Hematopoietic multipotent progenitor cell treated with erythropoietin and hydrocortisone succinate and interleukin-3 and kit ligand, for 6 days (in vitro differentiated cells): ENCODE data around the gene SNAP47.

Source experiments
- DNase-seq: peaks from one replicate; pipeline ENCODE4 v3.0.0-alpha.2; 2015

SNAP47 gene

DNA sequence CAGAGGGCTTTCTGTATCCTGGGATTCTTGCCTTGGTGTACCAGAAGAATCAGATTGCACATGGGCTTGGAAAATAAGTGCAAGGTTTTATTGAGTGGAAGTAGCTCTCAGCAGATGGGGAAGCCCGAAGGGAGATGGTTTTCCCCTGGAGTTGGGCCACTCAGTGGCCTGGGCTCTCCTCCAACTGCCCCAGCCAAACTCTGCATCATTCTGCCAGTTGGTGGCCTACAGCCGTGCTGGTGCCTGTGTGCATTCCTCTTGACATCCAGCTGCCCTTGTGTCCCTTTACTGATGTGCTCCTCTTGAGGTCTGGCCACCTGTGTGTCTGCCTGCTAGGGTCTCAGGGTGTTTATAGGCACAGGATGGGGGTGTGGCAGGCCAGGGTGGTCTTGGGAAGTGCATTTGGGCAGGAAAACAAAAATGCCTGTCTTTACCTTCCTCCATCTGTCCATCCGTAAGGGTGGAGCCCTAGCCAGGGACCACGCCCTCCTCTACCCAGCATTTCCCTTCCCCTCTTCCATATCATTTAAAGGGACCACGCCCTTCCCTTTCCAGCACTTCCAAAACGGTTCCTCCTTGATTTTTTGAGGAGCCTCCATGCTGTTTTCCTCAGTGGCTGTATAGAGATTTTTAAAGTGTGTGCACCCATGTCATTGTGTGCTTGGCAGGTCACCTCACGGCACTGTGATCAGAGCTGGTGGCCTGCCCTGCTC lies 18.9 kb downstream of the SNAP47 start:
- no peak for DNase-seq

DNA sequence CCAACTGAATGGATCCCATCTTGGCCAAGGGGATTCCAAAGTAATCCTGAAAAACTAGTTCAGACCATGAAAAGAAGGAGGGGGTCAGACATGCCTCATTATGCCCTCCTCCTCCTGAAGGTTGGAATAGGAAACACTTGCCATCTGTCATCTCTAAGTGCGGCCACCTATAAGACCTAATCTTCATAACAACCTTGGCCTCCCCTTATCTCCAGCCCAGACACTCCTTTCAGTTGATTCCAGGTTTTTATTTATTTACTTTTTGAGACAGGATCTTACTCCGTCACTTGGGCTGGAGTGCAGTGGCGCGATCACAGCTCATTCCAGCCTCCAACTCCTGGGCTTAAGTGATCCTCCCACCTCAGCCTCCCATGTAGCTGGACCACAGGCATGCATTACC lies 19.7 kb downstream of the SNAP47 start:
- no peak for DNase-seq

- DNase-seq, result no peak
These were observed 21.1 kb downstream of the SNAP47 start for GRCh38 chr1:227756172-227756959.

GRCh38 chr1:227757781-227758180 lies 22.5 kb downstream of the SNAP47 start:
- no peak for DNase-seq

DNA sequence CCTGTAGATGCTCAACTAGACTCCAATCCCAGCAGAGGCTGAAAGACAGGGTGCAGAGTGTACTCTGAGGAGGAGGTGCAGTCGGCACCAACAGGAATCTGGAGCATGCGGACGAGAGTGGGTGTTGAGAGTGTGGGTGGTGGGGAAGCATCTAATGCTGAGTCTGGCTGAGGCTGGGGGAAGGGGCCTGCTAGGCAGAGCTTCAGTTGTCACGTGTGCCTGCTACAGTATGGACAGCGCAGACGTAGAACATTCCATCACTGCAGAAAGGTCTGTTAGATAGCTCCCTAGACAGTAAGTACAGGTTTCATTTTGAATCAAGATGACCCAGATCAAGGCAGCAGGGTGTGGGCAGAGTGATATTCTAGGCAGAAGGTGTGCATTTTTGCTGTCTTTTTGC lies 23.1 kb downstream of the SNAP47 start:
- DNase-seq, result no peak

DNA sequence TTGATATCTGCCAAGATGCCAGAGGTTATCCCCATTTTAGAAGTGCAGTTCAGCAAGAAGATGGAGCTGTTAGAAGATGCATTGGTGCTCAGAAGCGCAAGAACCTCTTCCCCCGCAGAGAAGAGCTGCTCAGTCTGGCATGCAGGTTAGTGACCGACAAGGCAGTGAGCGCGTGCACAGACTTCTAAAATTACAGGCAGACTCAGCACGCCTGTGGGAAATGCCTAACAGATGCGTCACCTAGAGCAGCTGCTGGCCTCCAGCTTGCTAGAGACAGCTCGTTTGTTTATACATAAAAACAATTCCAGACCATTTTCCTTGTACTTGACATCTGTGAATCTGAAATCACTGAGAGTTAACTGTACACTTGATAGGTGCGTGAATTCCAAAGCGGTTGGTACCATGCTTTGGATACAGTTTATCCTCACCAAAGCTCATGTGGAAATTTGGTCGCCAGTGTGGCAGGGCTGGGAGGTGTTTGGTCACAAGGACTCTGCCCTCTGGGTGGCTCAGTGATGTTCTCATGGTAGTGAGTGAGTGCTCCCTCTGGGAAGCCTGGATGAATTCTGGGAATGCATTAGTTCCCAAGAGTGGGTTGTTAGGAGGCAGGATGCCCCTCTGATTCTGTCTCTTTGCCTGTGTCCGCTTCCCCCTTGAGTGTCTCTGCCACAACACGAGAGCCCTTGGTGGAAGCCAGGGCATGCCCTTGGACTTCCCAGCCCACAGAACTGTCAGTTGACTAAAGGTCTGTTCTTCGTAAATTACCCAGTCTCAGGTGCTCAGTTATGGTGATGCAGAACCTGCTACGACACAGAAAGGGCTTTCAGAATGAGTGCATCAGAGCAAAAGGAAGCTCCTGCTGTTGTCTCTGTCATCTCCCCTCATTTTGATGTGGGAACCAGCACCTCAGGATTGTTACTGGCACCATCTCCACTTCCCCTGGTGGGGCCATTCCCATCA lies 24.4 kb downstream of the SNAP47 start:
- DNase-seq, result no peak

- DNase-seq, result no peak
These were observed 25.1 kb downstream of the SNAP47 start for GRCh38 chr1:227760377-227760776.

DNA sequence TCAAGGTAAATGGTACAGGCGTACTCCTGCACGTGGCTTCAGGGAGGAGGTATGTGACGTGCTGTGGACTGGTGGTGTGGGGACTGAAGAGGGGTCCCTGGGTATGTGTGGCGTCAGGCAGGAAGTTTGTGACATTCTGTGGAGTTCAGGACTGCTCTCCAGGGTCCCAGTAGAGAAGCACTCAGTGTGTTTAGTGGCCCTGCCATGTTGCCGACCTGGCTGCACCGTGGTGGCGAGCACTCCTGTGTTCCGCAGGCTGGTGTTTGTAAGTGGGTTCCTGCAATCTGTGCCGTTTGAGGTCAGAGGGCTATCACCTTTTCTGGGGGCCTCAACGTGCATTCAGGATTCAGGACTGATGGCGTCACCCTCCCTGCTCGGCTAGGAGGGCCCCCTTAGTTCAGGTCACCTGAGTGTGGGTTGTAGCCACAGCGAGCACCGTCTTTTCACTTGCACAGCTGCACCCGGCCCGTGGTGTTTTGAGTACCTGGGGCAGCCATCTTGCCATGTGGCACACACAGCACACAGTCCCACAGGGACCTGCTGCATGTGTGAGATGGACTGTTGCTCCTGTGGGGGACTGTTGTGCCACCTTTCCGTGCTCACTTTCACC lies 26.5 kb downstream of the SNAP47 start:
- no peak for DNase-seq

- peak; percentile 93 for DNase-seq
These were observed 27.1 kb downstream of the SNAP47 start for GRCh38 chr1:227762231-227762911.

DNA sequence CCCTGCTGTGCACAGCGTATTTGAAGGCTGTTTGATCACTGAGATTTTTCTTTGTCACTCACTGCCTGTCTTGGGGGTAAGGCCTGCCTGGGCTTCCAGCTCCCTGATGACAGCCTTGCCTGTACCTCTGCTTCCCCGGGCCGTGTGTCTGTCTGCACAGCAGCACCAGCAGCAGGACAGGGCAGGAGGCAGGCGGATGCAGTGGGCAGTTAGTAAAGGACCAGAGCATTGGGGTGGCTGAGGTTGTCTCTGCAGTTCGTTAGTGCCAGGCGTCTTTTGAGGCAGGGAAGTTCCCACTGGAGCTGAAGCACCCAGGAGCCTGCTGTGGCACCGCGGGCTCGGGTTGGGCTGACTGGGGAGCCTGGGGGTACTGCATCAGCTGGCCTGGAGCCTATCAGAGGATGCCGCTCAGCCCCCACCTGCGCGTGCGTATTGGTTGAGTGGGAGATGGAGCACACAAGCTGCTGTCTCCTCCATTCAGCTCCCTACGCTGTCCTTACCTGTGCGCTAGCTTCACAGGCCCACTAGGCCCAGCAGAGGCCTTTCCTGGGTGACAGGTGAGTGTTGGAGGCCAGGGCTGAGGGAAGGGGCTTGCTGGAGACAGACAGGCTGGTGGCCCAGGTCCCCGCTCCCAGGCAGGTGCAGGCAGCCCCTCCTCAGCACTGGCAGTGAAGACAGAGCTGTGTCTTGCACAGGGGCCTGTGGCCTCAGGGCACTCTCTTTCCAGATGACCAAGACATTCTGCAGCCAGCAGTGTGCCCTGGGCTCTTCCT lies 28.2 kb downstream of the SNAP47 start:
- DNase-seq, result no peak

GRCh38 chr1:227764019-227764391 lies 28.8 kb downstream of the SNAP47 start:
- DNase-seq, result no peak

- DNase-seq, result no peak
These were observed 30.2 kb downstream of the SNAP47 start for GRCh38 chr1:227765261-227766014.

- peak; percentile 46 for DNase-seq
These were observed 30.9 kb downstream of the SNAP47 start for GRCh38 chr1:227766015-227766634.

- DNase-seq, result no peak
These were observed 31.5 kb downstream of the SNAP47 start for GRCh38 chr1:227766653-227767277.

GRCh38 chr1:227767401-227768124 lies 32.3 kb downstream of the SNAP47 start:
- DNase-seq, result no peak

DNA sequence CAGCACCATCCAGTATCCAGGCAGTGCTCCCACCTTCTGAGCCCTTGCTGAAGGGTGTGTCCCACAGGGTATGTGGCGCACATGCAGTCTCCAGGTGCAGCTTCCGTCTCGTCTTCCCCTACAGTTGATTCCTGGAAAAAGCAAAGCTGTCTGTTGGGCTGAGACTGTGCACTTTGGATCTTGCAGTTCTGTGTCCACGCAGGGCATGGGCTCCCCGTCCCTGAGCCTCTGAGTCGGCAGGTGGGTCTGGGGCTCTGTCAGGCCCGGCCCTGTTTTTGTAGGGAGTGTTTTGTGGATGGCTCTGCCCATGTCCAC lies 32.8 kb downstream of the SNAP47 start:
- no peak for DNase-seq

GRCh38 chr1:227768640-227769039 lies 33.4 kb downstream of the SNAP47 start:
- DNase-seq, result no peak

DNA sequence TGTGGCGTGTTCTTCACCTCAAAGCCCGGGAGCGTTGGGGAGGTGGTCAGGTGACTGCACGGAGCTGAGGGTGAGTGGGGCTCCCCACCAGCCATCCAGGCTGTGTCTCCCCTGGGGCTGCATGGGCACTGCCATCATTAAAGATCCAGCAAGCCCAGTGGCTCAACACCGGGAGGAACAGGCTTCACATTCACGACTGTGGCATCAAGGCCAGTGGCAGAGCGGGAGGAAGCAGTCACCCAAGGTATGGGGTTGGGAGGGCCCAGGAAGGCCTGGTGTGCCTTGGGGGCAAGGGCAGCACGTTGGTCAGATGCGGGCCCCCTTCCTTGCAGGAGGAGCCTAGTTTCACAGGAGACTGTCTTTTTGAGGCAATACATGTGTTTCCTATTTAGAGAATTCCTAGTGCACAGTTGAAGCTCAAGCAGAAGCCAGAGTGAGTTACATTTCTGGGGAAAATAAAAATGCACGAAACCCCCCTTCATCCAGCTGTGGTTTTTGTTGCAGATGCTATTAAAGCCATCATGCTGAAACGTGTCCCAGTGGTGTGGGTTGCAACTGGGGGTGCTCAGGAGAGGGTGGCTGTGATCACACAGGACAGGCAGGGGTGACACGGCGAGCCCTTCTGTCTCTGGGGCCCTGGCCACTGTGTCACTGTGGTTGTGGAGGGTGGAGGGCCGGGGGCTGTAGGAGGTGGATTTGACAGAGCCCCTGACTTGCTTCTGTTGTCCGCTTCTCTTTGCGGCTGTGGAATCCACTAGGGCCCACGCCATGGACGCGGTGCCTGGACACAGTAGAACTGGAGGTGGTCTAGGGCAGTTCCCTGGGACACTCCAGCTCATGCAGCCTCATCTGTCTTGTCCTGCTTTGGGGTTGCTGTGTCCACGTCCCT lies 34.1 kb downstream of the SNAP47 start:
- DNase-seq, result no peak
